Stimulated activated CD4-positive, alpha-beta T cell treated with anti-CD3 and anti-CD28 coated beads, Interleukin-15, amount 100 ng/mL, for 48 hours (primary cell): ENCODE data around the gene TAS1R2.

Experiments
- DNase-seq, 2 donors: peaks; one replicate each; pipeline ENCODE4 v3.0.0-alpha.2; 2020; ENCODE audit warnings: low read depth in 2 of 2

The TAS1R2 gene

DNA sequence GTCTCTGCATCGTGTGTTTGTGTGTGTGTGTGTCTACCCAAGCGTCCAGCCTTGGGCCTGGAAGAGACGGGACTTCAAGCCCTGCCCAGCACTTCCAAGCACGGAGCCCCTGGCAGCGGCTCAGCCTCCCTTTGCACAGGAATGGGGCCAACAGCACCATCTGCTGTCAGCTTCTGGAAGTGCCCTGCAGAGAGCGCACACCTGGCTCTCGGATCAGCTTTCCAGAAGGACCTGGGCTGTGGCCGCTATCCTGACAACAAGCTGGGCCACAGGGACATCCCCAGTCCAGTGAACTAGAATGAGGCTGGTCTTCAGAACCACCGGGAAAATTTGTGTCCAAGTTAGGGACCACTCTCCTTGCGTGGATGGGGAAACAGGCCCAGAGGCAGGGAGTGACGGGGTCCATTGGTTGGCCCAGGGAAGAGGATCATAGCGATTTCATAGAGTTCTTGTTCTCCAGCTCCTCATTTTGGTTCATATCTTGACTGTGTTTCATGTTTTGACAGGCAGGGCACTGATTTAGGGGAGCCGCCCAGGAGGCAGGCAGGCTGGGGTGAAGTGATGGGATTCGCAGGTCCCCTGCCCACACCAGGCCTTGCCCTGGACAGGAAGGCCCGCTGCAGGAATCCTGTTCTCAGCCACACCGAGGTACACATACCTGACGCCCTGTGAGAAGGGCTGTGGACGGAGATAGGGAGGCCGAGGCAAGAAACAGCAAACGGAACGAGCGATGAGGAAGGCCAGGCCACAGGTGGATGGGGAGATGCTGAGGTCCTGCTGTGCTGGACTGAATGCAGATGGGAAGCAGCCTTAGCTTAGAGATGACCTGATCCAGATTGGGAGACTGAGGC lies 38.4 kb downstream of the TAS1R2 start:
- DNase-seq, result peak; percentile 27 to 36

DNA sequence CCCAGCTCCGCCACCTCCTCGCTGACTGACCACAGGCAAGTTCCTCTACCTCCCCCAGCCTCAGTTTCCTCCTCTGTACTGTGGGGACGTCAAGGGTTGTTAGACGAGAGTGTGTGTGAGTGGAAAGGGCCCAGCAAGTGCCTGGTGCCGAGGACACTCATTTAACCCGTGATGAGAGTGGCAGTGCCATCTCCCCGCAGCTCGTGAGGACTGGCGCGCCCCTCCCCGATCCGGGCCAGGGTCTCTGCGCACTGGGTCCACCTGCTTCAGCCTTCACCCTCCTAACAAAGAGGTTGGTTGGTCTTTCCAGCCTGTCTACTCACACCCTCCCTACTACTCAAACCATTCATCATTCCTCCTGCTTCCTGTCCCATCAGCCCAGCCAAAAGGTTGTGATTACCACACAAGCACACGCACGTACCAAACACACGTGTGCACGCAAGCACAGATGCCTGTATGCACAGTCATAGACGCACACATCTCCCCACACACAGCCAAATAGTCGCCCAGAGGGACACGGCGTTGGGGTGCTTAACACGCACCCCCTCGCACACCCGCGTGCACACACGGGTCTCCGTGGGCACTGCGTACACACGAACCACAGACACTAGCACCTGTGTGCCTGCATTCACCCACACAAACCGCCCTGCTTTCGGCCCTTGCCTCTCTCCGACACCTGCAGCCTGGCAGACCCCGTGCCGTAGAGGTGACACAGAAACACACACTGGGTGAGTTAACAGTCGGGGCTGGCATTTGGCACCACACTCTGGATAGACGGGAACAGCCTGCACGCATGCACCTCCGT lies 39.3 kb downstream of the TAS1R2 start:
- no peak for DNase-seq

DNA sequence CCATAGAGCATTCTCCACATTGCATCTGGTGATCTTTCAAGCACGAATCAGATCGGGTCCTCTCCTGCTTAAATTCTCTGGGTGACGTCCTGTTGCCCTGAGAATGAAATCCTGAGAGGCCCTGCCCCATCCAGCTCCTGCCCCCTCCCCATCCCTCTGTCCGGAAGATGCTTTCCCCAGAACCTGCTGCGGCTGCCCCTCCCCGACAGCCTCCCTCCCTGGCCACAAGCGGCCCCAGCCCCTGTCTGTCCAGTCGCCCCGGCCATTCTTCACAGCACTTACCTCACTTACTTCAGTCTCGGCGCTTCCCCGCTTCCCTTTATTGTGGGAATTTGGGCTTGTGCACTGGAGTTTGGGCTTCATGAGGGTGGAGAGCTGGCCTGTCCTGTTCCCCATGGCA lies 40.3 kb downstream of the TAS1R2 start:
- no peak for DNase-seq

DNA sequence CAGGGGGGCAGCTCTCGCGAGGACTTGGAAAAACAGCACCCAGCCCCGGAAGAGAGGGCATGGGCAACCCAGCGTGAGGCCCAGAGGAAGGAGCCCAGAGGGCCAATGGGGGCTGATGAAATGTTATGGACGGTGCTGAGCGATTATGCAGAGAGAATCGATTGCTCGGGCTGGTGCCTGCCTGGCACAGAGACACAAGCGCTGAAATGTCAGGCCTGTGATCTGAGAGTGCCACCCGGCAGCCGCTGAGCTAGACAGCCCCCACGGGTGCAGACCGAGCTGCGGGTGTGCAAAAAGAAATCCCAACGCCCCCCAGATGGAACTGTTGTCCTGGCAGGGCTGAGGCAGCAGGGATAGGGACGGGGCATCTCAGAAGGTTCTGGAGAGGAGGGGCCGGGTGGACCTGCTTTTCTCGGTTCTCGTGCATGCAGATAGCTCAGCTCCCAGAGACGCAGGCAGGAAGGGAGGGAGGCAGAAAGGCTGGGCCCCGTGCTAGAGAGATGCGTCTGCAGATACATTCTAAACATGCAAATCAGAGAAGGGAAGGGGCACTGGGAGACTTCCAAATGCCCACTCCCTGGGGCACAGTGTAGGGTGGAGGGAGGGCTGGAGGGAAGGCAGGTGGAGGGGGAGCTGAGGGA lies 41.5 kb downstream of the TAS1R2 start:
- DNase-seq, result no peak

DNA sequence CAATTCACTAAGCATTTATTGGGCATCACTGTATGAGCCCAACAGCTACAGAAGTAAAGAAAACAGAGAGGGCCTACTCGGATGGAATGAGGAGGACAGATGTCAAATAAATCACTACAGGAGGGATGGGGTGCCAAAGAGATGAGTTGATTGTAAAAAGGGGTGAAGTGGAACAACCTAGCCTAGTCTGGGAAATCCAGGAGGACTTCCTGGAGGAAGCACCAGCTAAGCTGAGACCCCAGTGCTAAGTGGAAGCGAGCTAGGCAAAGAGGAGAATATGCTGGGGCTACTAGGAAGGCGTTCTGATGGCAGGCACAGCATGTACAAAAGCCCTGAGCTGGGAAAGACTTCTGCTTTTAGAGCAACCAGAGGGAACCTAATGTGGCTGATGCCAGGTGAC lies 42.1 kb downstream of the TAS1R2 start:
- no peak for DNase-seq

DNA sequence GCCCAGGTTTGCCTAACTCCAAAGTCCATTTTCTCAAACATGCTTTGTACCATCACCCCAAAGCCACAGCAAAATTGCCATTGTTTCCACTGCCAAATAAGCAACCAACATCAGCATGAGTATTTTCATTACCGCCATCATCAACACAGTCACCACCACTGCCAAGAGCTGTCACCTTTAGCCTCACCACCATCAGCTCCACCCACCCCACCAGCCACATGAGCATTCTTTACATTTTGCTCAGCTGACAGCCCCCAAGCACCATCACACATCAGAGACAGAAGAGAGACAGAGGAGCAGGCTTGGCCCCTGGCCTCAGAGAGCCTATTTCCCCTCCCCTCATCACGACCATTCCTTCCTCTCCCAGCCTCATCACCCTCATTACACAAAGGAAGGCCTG lies 42.7 kb downstream of the TAS1R2 start:
- no peak for DNase-seq

DNA sequence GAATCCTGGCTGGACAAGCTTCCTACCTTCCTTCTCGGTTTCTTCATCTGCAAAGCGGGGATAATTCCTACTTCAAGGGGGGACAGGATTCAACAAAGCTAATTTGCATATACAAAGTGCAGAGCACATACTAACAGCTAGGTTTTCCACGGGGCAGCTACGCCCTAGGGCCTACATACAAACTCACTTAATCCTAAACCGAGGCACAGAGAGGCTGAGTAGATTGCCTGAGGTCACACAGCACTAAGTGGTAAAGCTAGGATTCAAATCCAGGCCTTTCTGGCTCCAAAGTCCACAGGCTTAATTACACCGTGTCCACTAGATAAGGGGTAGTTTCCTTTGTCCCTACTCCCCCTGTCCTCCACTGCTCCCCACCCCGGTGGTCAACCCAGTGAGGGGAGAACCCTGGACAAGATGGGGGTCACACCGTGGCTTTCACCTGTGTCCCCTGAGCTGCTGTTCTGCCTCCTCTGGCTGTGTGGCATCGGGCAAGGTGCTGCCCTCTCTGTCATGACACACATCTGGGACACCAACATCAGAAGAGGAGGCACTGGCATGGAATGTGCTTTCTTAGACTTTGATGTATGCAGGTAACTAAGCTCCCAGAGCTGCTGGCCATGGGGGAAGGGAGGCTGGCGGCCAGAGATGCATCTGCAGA lies 44.5 kb downstream of the TAS1R2 start:
- no peak for DNase-seq

DNA sequence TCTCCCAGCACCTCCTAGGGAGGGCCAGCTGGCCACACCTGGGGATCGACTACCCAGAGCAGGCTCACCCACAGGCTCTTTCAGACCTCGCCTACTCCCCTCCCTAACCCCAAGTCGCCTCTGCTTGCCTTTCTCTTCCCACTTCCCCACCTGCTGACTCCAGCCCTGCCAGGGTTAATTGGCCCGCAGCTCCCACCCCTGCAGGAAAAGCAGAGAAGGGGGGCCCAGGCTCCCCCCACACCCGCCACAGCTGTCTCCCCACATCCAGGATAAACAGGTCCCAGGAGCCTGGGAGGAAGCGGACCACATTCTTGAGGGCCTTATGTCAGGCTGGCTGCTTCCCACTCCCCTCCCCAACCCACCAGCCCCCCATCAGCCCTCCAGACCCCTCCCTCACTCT lies 45.0 kb downstream of the TAS1R2 start:
- DNase-seq, result no peak

DNA sequence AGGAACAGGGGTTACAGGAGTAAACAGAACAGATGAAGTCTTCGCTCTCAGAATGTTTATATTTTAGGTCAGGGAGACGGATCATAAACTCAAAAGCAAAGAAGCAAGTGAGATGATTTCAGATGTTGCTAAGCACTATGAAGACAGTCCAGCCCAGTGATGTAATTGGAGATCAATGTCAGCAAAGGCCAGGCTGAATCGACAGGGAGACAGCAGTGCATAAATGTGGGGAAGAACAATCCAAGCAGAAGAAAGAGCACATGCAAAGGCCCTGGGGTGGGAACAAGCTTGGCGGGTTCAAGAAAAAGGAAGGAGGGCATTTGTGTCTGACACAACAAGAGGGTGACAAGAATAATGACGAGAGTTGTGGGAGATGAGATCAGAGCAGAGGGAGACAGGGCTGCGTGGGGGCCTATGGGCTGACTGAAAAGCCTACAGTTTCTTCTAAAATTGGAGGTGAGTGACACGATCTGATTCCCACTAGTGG lies 47.0 kb downstream of the TAS1R2 start:
- no peak for DNase-seq

DNA sequence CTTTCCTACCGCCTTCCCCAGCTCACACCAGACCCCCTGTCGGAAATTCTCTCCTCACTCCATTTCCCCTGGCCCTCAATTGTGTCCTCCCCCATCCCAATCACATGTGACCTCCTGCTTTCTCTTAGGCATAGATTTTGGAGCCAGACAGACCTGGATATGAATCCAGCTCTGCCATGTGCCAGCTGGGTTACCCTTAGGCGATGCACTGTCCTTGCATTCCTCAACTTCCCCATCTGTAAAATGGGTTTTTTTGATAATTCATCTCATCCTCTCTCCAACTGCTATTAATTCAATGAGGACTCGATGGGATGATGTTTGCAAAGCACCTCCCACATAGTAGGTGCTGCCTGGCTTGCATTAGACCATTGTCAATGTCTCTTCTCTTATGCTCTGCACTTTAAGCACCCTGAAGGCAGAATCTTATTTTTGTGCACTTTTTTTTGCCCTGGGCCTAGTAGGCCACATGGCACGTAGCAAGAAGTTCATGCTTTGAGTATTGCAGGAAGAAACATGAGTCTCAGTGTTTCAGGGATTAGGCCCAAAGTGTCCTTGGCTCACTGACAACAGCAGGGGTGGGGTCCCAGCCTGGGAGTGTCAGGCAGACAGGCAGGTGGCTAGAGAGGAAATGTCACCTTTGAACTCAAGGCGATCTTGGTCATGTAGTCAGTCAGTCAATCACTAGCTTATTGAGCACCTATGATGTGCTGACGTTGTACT lies 47.6 kb downstream of the TAS1R2 start:
- DNase-seq, result no peak

DNA sequence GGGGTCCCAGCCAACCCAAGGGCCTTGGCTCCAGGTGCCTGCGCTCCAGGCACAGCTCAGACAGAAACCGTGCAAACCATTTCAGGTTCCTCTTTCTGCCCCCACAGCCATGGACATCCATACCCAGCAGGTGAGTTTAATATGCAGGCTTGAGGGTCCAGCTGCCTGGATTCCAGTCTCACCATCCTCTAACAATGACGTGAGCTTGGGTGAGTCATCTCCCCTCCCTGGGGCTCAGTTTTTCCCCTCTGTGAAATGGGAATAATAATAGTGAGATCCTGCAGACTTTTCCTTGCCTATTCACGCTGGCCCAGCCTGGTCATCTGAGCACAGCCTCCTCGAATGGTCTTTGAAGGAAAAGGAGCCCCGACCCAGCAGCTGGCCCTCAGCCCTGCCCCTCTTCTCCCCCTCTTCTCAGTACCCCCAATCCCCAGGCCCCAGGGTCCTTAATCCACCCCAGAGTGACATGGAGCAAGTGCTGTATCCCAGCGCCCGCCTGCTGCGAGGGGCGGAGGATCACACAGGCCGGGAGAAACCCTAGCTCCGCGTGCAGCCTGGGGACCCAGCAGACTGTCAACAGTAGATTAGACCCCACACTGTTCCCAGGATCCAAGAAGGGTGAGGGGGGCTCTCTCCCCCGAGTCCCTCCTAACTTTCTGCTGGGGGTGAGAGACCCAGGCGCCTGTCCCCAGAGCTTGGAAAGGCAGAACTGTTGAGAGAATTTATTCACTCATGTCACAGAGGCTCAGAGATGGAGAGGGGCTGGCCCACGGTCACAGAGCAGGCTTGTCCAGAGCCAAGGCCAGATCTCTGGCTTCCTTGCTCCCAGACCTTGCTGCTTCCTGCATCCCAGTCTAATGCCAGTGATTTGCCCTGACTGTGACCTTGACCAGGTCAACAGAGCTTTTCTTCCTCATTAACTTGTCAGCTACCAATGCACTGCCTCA lies 49.2 kb downstream of the TAS1R2 start:
- DNase-seq, result no peak

DNA sequence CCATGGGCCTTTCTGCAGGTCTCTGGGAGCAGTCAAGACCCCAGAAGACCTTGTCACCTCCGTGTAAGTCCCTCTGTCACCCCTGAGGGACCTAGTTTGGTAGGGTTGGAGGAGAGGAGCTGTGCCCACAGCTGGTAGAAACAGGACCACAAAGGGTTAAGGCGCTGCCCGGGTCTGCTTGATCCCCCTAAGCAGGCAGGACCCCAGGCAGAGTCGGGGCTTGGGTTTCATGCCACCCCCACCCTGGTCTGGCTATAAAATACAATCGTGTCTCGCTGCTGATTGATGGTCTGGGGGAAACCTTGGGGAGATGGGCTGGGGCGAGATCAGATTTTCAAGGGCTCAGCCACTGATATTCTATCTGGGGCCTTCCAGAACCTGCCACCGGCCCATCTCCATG lies 50.9 kb downstream of the TAS1R2 start:
- no peak for DNase-seq

DNA sequence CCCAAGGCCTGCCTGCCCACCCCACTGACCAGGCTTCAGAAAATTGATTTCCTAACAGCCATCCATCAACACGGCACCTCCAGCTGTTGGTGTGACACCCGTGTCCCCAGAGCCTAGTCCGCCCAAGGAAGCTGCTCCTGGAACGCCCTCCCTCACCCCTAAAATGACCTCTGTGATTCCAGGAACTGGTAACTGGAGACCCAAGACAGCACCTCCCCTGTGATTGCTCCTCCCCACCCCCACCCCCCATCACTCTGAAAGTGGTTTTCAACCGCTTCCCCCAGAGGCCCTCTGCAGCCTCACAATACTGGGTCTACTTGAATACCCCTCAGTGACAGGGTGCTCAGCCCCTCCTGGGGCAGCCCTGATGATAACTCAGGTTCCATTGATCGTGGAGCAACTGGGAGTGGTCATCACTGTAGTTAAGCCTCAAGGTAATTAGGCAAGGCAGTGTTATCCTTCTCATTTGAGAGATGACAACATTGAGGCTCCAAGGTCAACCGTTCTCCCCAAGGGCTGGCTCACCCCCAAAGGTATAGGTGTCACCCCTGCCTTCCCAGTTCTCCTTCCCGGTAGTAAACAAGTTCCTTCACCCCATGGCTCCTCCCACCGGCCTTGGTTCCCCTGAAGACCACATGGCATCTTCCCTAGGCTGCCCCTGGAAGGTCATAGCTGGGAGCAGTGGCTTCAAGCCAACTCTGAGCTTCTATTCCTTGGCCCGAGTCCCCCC lies 52.0 kb downstream of the TAS1R2 start:
- DNase-seq, result no peak

DNA sequence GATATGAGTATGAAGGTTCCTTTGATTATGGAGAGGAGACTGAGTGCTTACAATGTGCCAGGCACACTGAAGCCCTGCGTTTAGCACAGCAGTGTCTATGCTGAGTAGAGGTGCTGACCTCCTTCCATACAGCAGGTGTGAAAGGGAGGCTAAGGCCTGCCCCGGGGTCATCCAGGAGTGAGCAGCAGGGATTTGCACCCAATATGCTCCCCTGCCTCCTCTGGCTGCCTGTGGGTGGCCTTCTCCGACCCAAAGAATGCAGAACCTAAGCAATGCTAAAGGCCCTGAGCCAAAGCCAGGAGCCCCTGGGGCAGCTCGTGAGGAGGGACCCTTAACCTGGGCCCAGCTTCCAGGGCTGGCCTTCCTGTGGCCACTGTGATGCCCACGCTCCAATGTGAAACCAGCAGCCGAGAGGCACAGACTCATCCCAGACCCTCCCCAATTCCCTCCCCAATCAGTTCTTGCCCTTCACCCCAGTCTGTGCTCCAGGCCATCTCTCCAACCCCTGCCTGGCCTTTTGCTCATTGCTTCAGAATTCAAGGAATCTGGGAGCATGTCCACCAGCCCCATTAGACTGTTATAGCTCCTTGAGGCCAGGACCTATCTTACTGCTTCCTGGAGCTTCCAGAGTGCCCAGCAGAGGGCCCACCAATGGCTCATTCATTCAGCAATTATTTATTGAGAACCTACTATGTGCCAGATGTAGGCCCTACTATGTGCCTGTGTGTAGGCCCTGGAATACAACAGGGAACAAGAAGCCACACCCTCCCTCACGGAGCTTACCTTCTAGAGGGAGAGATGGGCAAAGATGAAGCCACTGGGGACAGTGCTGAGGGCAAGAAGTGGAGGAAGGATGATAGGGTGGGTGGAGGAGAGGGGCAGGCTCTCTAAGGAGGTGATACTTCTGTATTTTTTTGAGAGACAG lies 53.3 kb downstream of the TAS1R2 start:
- no peak for DNase-seq

DNA sequence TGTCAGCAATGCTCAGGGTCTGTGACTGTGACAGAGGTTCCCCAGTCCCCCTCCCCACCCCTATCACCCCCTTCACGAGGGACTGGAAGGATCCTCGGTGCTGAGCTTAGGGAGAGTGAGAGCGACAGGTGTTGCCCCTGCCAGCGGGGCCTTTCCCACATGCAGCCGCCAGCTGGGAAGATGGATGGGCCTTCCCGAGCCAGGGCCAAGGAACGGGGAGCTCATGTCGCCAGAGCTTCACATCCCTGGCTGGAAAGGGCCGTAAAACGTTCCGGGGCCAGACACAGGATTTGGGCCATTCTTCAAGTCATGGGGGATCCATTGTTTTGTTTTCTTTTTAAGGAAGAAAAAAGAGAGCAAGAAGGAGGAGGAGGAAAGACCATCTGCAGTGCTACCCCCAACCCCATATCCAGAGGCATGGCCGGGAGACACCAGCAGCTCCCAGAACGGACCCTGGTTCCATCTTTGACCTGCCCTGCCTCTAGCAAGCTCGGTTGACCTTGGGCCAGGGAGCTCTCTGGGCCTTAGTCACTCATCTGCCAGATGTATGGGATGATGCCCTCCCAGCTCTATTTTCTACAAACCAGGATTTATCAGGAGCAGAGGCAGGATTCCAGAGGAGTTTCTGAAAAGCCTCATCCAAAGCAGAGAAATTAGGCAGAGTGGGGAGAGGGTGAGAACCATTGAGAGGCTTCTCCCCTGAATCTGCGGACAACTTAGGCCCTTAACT lies 54.1 kb downstream of the TAS1R2 start:
- DNase-seq, result no peak

DNA sequence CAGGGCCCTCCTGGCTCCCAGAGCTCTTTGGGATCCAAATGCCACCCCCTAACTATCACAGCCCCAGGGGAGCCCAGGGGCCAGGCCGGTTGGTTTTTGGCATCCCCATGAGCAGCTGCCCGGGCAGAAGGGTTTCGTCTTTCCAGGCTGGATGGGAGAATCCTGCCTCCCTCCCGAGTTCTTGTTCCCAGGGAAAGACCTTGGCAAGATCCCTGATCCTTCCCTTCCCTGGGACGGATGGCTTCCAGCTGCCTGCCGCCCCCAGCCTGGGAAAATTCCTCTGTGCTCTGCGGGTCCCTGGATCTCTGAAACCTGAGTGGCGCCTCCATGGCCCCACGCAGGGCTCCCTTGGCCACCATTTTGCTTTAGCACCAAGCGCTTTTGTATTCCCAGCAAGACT lies 55.6 kb downstream of the TAS1R2 start:
- no peak for DNase-seq

DNA sequence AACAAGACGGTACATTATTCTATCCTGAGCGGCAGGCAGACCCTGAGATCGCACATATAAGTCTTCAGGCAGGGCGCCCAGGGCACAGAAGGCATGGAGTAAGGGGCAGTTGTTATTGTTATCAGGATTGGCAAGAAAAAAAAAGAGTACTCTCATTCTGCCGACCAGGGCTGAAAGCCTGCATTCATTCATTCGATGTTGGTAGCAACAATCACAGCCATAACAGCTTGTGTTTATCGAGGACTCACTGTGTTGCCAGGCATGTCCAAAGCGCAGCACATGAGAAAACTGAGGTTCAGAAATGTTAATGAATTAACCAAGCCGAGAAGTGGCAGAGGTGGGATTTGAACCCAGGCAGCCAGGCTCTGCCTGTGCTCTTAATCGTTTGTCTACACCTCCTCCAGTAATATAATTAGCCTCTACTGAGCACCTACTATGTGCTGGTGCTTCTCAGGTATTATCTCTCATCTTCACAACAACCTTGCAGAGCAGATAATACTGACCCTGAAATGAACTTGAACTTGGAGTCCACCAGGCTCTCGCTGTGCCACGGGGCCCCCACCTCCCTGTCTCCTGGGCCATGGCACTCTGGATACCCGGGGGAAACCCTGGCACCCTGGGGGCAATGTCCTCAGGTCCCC lies 56.2 kb downstream of the TAS1R2 start:
- no peak for DNase-seq
